SHP77 (cell line): ENCODE data around the gene PCDHB15.
"Not testable (repeated sequence)": the region's sequence is repeated elsewhere in the genome, so short reads cannot be mapped to it uniquely, and the experiment has no call there.

Source experiments
- DNase-seq, 2 experiments: peaks; one replicate each; lab custom pipeline; 2025; lab: John Stamatoyannopoulos, UW

PCDHB15 gene

GRCh38 chr5:141245250-141245717 is at the start of gene PCDHB15:
TSS of gene PCDHB15 (plus strand) at chr5:141245395. CDS start at chr5:141245579, 184 bp downstream.
- DNase-seq: no peak

- DNase-seq: no peak
Measured at GRCh38 chr5:141196363-141196762, 48.8 kb upstream of the PCDHB15 start.

GRCh38 chr5:141199359-141200235 is 45.6 kb upstream of the PCDHB15 start, which contains the start of gene PCDHB11:
TSS of gene PCDHB11 (plus strand) at chr5:141199627. CDS start at chr5:141199775, 148 bp downstream.
- peak; percentile 18 to 47 for DNase-seq

- DNase-seq: not testable (repeated sequence)
Measured at GRCh38 chr5:141201126-141201525, 44.1 kb upstream of the PCDHB15 start.

GRCh38 chr5:141201646-141202045 is 43.5 kb upstream of the PCDHB15 start:
- not testable (repeated sequence) for DNase-seq

GRCh38 chr5:141208478-141208877 is 36.7 kb upstream of the PCDHB15 start, which contains the start of gene PCDHB12:
TSS of gene PCDHB12 (plus strand) at chr5:141208719. CDS start at chr5:141208908, 189 bp downstream.
- DNase-seq: no peak

- not testable (repeated sequence) for DNase-seq
Measured at GRCh38 chr5:141210281-141210680, 34.9 kb upstream of the PCDHB15 start.

GRCh38 chr5:141210849-141211248 is 34.3 kb upstream of the PCDHB15 start:
- DNase-seq: not testable (repeated sequence)

- DNase-seq: peak; percentile 45 to 73
Measured at GRCh38 chr5:141213656-141214339, 31.4 kb upstream of the PCDHB15 start, which contains the start of gene PCDHB13. TSS of gene PCDHB13 (plus strand) at chr5:141213919. CDS start at chr5:141214124, 205 bp downstream.

GRCh38 chr5:141214583-141214982 is 30.6 kb upstream of the PCDHB15 start:
- not testable (repeated sequence) for DNase-seq

- DNase-seq: not testable (repeated sequence)
Measured at GRCh38 chr5:141215504-141215903, 29.7 kb upstream of the PCDHB15 start.

- not testable (repeated sequence) for DNase-seq
Measured at GRCh38 chr5:141216035-141216434, 29.2 kb upstream of the PCDHB15 start.

- peak; percentile 76 to 80 for DNase-seq
Measured at GRCh38 chr5:141223112-141223783, 21.9 kb upstream of the PCDHB15 start, which contains the start of gene PCDHB14. TSS of gene PCDHB14 (plus strand) at chr5:141223343. CDS start at chr5:141223506, 163 bp downstream.

- DNase-seq: not testable (repeated sequence)
Measured at GRCh38 chr5:141224844-141225243, 20.4 kb upstream of the PCDHB15 start.

- DNase-seq: not testable (repeated sequence)
Measured at GRCh38 chr5:141225421-141225820, 19.8 kb upstream of the PCDHB15 start.

GRCh38 chr5:141234109-141234667 is 11.0 kb upstream of the PCDHB15 start:
- DNase-seq: no peak

GRCh38 chr5:141235922-141236321 is 9.3 kb upstream of the PCDHB15 start:
- not testable (repeated sequence) for DNase-seq

- DNase-seq: no peak
Measured at GRCh38 chr5:141236516-141237313, 8.5 kb upstream of the PCDHB15 start.

GRCh38 chr5:141241496-141241895 is 3.7 kb upstream of the PCDHB15 start:
- no peak for DNase-seq

- DNase-seq: not testable (repeated sequence)
Measured at GRCh38 chr5:141246971-141247370, 1.8 kb downstream of the PCDHB15 start.
